Endothelial cell of hepatic sinusoid (primary cell): Measurements from ENCODE around the gene TBX20.
"Not testable (repeated sequence)": the region's sequence is repeated elsewhere in the genome, so short reads cannot be mapped to it uniquely, and the experiment has no call there.

ENCODE experiments used
- in situ Hi-C: cut with HindIII; loops from 2 replicates; pipeline ENCODE4 v1.10.0; 2017; ENCODE audit warnings: low sequenced_read_pairs

The TBX20 gene

GRCh38 chr7:35255443-35256255 lies 1.7 kb upstream of the TBX20 start:
- in situ Hi-C loops: no loop called here

GRCh38 chr7:35254496-35255442 lies 869 bp upstream of the TBX20 start:
- in situ Hi-C loops: no loop called here

GRCh38 chr7:35253460-35253709 lies 515 bp downstream of the TBX20 start:
- in situ Hi-C loops: no loop called here

DNA sequence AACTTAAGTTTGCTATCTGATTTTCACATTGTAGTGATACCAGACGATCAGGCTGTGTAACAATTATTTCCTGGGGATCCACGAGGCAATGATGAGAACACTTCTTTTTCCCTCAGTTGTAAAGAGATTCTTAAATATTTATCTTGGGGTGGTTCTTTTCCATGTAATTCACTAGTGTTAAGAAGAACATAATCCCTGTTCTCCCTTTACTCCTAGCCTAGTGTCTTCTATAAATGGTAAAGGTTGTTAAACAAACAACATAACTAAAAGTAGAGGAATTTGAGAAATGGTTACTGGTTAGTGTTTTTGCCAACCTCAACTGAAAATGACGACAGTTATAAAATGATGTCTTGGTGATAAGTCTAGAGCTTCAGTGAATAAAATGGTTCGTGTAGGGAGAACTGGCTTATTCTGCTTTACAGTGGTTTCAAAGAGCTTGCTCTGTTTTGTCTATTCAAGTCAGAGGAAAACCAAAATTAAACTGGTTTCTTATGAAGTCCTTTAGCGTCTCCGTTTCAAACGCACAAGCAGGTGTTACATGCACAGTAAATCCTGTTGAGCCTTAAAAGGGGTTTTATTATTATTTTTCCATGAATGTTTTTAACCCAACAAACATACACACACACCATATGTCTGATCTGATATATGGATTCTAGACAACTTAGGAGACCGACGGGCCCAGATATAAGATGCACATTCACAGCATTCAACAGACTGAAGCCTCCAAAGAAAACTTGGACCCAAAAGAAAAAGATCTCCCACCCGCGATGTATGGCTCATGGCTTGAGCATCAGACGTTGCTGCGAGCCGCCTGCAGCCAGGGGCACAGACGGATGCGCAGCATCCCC lies 1.1 kb downstream of the TBX20 start:
- in situ Hi-C loops: no loop called here

DNA sequence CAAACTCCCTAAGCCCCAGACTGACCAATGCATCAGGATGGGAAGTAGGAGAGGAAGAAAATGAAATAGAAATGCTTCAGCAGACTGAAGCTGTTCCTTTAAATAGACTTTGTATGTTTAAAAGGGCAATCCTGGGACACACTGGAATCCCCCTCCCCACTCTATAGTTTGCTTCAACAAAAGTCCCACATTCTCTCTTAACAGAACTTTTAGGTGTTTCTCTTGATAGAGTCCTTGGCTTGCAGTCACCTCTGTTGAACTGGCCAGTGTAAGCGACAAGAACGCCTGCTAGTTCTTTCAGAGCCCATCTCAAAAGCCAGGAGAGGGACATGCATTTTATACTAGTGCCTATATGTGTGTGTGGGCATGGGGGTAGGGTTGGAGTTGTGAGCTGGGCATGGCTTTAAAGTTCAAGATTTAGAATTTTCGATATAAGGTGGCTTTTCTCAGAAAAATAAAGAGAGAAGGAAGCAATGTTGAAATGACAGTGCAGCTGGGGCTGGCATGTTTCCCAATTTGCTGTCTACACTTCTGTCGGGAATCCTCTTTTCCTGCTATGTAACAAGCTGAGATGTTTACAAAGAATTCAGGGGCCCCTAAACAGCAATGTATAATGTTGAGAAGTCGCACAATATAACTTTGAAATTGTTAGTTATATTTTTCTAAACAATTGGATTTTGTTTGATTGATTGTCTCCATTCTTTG lies 2.1 kb downstream of the TBX20 start:
- in situ Hi-C loops: no loop called here

DNA sequence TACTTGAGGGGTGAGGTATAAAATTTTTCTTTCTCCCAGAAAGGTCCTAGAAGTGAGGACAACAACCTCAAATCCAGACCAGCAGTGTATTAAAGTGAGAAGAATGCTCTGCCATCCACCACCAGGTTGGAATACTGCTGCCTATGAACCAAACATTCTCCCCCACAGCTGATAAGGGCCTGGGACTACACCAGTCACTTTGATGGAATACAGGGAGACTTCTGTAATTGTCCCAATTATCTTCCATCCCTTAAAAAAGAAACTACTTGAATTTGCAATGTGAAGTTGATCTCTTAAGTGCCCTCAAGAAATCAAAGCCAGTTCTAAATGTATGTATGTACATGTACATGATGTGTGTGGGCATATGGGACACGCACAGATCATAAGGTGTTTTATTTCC lies 3.0 kb downstream of the TBX20 start:
- in situ Hi-C loops: no loop called here

- in situ Hi-C loops: no loop called here
Measured at GRCh38 chr7:35250452-35250851, 3.4 kb downstream of the TBX20 start.

DNA sequence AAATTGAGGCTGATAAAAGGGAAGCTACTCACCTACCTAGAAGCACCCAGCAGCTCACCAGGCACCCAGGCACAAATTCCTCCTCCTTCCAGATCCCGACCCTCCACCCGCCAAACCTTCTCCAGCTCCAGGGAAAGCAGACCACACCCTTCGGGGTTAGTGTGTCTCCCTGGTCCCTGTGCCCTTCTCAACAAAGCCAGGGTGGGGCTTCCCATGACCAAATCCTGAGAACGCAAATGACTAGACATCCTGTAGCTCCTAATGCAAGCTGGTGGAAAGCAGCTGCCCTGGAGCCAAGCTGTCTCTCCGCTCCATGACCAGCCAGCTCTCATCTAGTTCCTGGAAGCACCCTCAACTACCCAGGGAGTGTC lies 4.4 kb downstream of the TBX20 start:
- in situ Hi-C loops: no loop called here

GRCh38 chr7:35248576-35249536 lies 5.0 kb downstream of the TBX20 start:
- in situ Hi-C loops: no loop called here

DNA sequence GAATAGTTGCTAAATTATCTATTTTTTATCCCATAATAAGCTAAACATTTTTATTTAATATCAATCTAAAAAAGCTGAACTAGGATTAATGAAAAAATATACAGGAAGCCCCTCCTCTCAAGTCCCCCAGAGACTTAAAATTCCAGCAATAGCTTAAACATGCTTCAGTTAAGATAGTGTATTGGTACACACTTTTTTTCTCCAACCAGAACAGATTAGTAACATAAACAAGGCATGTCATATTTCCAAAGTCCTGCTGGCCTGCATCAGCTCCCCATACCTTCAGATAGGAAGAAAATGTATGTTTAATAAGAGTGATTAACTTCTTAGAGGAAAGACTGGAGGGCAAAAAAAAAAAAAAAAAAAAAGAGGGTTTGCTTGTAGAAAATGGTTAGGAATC lies 7.1 kb downstream of the TBX20 start:
- in situ Hi-C loops: no loop called here

DNA sequence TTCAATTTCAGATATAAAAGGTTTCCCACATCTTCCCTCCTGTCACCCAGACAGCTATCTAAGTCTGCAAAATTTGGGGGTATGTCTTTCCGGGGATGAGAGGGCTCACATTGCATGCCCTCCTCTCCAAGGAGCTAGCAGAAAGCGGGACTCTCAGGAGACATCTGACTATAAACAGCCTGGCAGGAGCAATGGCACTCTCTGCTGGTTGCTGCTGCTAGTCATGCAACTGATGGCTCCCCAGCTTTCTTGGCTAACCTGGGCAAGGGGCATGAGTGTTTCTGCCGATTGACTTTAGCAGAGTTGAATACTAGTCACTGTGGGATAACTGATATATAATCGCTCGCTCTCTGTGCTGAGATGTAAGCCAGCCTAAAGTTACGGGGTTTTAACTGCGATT lies 12.0 kb downstream of the TBX20 start:
- in situ Hi-C loops: no loop called here

- in situ Hi-C loops: no loop called here
Measured at GRCh38 chr7:35241436-35241835, 12.5 kb downstream of the TBX20 start.

DNA sequence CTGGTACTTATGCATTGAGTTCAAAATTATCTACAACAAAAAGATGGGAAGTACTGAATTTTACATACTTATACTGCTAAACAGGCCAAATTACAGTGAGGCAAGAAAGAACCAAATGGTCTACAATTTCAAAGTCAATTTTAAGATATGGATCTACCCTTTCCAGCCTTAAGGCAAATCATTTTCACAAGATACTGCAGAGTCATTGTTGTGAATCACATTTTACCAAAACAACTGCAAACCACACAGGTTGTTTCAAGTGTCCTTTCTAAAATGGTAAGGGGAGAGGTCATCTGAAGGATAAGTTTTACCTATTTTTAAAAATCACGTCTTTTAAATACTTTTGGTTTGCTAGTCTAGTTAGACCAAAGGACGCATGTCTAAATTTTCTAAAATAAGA lies 12.9 kb downstream of the TBX20 start:
- in situ Hi-C loops: not testable (repeated sequence)

- in situ Hi-C loops: not testable (repeated sequence)
Measured at GRCh38 chr7:35238456-35238855, 15.4 kb downstream of the TBX20 start.

DNA sequence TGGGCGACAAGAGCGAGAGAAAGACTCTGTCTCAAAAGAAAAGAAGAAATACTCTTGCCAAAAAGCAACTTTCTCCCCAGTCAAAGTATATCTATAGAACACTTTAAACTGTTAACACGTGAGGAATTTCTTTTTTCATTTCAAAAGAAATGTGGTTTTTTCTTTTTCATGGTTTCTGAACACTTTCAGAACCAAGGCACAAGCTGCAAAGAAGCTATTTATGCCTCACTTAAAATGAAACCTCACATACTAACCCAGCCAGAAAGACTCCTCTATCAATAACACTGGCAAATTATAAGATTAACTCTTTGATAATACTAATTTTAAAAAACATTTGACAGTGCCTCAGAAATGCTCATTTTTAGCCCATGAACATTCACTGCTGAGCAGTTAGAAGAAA lies 20.9 kb downstream of the TBX20 start:
- in situ Hi-C loops: no loop called here

DNA sequence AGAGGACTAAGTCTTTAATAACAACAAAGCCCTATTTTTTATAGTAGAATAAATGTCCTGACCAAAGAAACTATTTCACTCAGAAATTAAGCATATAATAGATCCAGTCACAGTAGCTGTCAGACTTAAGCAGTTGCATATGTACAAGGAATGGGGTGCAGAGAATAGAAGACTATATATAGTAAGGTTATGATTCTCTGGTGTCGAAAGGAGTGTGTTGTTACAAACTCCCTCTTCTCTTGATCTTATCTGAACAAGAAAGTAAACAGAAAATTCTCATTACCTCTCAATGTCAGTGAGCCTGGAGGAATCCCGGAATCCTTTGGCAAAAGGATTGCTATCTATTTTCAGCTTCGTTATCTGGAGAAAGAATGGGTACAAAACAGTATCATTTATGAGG lies 22.7 kb downstream of the TBX20 start:
- in situ Hi-C loops: not testable (repeated sequence)

- in situ Hi-C loops: not testable (repeated sequence)
Measured at GRCh38 chr7:35229116-35229780, 24.7 kb downstream of the TBX20 start.

- in situ Hi-C loops: not testable (repeated sequence)
Measured at GRCh38 chr7:35228496-35229051, 25.3 kb downstream of the TBX20 start.

- in situ Hi-C loops: not testable (repeated sequence)
Measured at GRCh38 chr7:35227438-35227837, 26.5 kb downstream of the TBX20 start.
